Mesangial cell (primary cell): Measurements from ENCODE around the gene ACAD8. TPM values are rescaled to one million over a fixed set of nuclear protein-coding genes. Genes with fewer than 3 reads are reported as not detected.

Experiments
- total RNA-seq: library from RNA; depleted of rRNA; stranded (reverse); fragments of >200 nt; gene quantifications from 2 replicates; pipeline ENCODE4 v1.2.3, GENCODE V29; 2015

Gene ACAD8
- total RNA-seq: 14.0 and 16.9 TPM in 2 replicates

DNA sequence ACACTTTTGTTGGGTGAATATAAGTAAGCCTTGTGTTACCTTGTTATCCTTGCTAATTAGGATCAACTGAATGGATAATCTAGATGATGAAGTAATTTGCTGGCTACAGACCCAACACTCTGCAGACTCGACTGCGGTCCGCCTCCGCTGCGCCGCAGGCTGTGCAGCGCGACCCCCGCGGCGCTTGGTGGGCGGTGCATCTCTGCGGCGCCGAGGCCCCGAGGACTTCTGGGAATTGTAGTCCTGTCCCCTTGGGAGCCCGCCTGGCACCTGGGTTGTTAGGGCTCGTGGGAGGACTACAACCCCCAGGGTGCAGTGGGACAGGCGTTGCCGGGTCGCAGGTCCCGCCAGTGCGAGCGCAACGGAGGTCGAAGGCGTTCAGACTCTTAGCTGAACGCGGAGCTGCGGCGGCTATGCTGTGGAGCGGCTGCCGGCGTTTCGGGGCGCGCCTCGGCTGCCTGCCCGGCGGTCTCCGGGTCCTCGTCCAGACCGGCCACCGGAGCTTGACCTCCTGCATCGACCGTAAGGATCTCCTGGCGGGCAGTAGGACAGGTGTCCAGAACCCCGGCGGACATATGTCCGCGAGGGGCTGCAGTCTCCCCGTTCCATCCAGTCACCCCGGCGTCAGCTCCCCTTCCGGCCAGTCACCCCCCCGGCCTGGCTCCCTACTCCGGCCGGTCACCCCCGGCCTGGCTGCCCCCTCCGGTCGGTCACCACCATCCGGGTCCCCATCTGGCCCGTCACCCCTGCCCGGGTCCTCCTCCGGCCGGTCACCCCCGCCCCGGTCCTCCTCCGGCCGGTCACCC, at the start of gene ACAD8, which contains the start of gene THYN1:
Gene ACAD8 (plus strand): TSS at position 381 of the 806 bp plus-strand sequence. CDS start 33 bp downstream, at position 414.
Gene THYN1 (minus strand): TSS at position 165 of the 806 bp plus-strand sequence. CDS start 470 bp downstream, outside the sequence.

DNA sequence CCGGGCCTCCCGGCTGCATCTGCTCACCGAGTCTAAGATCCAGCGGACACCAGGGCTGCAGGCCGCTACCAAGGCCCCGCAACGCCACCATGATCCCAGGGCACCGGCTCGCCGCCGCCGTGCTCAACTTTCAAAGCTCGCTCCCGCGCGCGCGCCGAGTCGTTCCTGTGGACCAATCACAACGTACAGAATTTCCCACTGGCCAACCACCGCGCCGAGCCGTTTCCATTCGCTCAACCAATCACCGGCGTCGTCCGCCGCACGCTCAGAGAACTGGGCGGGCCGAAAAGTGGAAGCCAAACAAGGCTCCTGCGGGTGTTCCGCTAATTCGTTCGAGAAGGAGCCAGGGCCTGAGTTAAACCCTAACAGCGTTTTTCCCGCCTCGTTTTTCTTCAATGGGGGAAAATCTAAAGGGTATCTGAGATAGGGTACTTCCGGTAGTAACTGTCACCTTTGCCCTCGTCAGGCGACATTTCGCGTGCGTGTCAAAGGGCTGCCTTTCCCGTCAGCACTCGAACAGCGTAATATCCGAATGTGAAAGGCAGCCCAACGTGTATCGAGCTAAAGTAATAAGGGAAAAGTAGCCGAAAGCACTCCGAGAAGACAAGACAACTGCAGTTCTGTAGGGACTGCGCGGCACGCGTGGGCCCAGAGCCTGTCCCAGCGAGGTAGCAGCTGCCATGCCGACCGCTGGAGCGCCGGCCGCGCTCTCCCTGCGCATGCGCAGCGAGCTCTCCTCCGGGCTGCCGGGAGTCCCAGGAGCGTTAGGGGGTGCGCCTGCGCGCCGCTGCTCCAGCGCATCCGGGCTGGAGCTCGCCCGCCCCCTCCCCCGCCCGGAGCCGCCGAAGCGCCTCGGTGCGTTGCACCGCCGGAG, 29.3 kb upstream of the ACAD8 start, which contains the start of the genes NCAPD3 and VPS26B:
Gene NCAPD3 (minus strand): TSS at position 132 of the 874 bp plus-strand sequence. CDS start 41 bp downstream, at position 91.
Gene VPS26B (plus strand): TSS at position 836 of the 874 bp plus-strand sequence. CDS start 452 bp downstream, outside the sequence.

DNA sequence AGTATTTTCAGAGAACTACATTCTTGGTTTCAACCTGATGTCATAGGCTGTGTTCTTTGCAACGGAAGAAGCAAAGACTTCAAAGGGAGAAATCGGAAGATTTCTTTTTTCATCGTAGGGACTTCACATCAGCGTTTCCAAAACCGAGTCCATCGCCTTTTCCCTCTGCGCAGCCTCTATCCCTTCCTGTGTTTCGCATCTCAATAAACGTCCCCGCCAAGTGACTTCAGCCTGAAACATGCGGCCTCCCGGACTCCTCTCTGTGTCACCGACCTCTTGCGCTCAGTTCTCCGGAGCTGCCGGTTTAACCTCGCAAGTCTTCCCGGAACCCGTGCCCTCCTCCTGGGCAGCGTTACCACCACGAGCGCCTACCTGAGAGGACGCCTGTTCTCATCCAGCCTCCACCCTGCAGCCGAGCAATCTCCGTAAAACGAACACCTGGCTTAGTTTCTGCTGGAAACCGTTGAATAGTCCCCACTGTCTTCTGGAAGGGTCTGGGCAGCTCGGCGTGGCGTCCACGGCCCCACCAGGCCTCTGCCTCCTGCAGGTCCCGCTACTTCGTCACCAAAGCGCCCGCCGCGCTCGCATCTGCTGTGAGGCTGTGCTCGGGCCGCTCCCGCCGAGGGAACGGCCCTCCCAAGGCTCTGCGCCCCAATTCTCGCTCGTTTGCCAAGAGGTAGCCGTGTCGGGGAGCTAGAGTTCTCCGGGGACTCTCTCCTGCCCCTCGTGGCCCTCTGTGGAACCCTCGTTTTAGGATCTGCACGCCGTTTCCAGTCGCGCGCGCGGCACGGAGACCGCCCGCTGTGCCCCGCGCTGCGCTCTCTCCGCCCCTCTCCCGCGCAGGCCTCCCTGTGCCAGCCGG, 22.4 kb downstream of the ACAD8 start, which contains the start of gene GLB1L3:
Gene GLB1L3 (plus strand): TSS at position 846 of the 862 bp plus-strand sequence. CDS start 362 bp downstream, outside the sequence.

Other genes with a start within 250 kb of the ACAD8 start
- gene JAM3, start 184.5 kb upstream of the ACAD8 start, total RNA-seq: 23.5 and 31.1 TPM in 2 replicates
- 6.8 and 31.1 TPM in 2 replicates for gene NCAPD3, start 29.6 kb upstream of the ACAD8 start, total RNA-seq
- gene VPS26B, start 28.9 kb upstream of the ACAD8 start, total RNA-seq: 25.3 and 38.8 TPM in 2 replicates
- 51.3 and 64.5 TPM in 2 replicates for gene THYN1, start 216 bp upstream of the ACAD8 start, total RNA-seq
- gene GLB1L3, start 22.8 kb downstream of the ACAD8 start, total RNA-seq: 0.16 and 0.63 TPM in 2 replicates
- 6.2 and 9.4 TPM in 2 replicates for gene GLB1L2, start 78.4 kb downstream of the ACAD8 start, total RNA-seq
- under 0.01 TPM in 1 of 2 replicates, not detected in the other for gene B3GAT1, start 158.7 kb downstream of the ACAD8 start, total RNA-seq